ENCODE data around the gene KCNJ1.

DNA sequence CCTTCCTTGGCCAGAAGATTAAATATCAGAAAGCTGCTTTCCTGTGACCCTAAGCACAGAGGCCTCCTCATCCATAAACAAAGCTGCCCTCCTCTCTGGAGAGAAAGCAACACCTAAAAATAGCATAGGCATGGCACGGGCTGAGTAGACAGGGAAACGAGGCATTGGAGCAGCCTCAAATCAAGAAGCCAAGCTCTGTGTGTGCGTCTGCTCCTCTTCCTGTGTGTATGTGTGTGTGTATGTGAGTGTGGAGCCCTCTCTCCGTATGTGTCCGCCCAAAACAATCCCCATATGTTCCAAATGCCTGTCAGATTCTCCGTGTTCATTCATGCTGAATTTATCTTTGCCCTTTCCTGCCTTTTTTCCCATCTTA lies 48.0 kb upstream of the KCNJ1 start:
- TF ChIP-seq ZNF274 (IDR thresholded peaks at IDR 0.05; ENCODE audit: low read depth, low read length): no peak
- TF ChIP-seq YY1 (IDR thresholded peaks at IDR 0.05; ENCODE audit: insufficient read depth, insufficient read length): no peak

All from NT2/D1 (cell line).